ENCODE data around the gene CTLA4.

GRCh38 chr2:203824603-203825002, 43.0 kb upstream of the CTLA4 start:
- TF ChIP-seq TAF1 (IDR thresholded peaks at IDR 0.05; ENCODE audit: borderline replicate concordance, insufficient read depth, low read length) (no peak), SIN3A (IDR thresholded peaks at IDR 0.05; ENCODE audit: borderline replicate concordance, insufficient read depth, low read length) (no peak), FOXP2 (optimal IDR thresholded peaks at IDR 0.05; ENCODE audit: borderline replicate concordance, extremely low read depth, extremely low read length, insufficient read depth) (no peak), POLR2AphosphoS5 (IDR thresholded peaks at IDR 0.05; ENCODE audit: low read depth, low read length) (no peak), REST (IDR thresholded peaks at IDR 0.05; ENCODE audit: insufficient read depth in 1 of 2, low read depth in 2 of 2, low read length in 2 of 2) (no peak)
